HG02970 (cell line): ENCODE data around the gene PRDM4.
"Not testable (repeated sequence)": the region's sequence is repeated elsewhere in the genome, so short reads cannot be mapped to it uniquely, and the experiment has no call there.

Experiments used
- ATAC-seq: cut with Tn5 transposase; IDR thresholded peaks from one replicate; pipeline ENCODE4 v1.9.1; 2021; ENCODE audit warnings: mild to moderate bottlenecking, moderate library complexity, moderate number of reproducible peaks; ENCODE audit not compliant: unreplicated experiment, low FRiP score

Gene PRDM4

GRCh38 chr12:107702106-107702505, 58.8 kb downstream of the PRDM4 start:
- ATAC-seq: no peak

DNA sequence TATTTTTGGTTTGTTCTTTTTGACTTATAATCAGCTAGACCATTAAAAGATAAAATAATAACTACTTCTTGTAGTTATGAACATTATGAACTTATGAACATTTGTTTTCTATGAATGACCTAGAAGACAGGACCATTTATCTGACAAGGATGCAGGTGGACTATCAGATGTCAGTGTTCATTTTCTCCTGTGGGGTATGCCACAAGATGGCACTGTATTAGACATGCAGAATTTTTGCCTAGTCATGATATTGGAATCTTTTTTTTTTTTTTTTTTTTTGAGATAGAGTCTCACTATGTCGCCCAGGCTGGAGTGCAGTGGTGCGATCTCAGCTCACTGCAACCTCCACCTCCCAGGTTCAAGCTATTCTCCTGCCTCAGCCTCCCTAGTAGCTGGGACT, 65.2 kb downstream of the PRDM4 start:
- ATAC-seq: not testable (repeated sequence)

DNA sequence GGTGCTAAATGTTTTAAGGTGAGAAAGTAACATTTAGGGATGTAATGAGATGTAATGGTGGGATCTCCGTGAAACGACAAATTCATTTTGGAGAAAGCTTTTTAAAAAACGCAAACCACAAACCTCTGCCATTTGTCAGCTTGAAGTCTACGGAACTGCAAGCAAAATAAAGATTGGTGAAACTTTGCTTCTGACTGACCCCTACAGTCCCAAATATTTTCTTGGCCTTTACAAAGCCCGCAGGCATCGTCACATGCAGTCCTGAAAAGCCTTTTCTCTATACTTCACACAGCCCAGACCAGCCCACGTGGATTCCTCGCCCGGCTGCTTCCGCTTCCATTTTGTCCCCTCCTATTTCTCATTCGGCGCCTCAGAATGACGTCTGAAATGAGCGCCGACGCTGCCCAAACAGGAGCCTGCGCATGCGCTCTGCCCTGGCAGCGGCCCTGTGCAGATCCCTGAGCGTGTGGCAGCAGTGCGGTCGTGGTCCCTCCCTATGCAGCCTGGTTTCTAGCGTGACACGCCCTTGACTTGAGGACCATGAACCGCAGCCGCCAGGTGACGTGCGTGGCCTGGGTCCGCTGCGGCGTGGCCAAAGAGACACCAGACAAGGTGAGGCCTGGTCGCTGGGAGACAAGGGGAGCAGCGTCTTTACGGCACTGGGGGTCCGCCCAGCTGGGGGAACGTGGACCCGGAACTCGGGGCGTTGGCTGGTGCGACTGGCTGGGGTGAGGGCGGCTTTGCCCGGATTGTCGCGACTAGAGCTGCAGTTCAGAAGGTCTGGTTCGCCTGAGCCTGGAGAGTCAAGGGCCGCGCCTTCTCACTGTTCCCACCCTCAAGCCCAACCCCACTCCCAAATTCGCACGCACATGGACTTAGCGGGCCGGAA, 75.3 kb downstream of the PRDM4 start, which contains the start of gene PWP1:
PWP1 (plus strand) TSS at position 440 of the 889 bp plus-strand sequence; CDS start at position 541, 101 bp downstream.
- peak; percentile 92 for ATAC-seq

DNA sequence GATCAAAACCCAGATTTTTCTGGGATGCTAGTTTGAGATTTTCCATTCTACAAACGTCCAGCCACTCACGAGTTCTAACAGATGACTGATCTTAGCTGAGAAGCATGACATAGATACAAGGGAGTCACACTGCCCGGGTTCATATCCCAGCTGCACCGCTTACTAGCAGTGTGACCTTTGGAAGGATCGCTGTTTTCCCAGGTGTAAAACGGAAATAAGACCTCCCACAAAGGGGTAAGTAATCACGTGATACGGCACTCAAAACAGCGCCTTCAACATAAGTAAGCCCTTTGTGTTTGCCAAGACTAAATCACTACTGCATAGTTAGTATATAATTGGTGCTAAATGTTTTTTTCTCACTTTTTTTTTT, 76.0 kb downstream of the PRDM4 start:
- no peak for ATAC-seq

DNA sequence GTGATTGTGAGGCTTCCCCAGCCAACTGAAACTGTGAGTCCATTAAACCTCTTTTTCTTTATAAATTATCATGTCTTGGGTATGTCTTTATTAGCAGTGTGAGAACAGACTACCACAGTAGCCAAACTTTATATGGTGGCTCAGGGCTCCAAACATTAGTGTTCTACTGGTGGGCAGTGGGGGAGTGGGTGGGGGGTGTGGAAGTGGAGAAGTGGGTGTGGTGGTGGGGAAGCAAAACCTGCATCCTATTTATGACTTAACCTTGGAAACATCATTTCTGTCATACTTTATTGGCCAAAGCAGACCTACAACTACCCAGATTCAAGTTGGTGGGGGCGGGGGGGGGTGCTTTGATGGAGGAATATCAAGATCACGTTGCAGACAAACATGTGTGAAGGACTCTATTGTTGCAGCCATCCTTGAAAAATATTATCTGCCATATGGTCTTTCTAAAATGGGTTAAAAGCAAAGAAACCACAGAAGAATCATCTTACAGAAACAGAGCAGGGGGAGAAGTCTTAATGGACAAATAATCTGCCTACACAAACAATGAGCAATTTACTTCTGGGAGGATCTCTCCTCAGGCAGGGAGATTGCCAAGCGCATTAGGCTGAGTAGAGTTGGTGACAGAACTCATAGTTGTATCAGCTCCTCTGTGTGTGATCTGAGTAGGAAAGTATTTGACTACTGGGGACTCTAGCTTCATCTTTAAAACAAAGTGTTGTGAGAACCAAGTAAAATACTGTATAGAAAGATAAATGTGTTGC, 76.7 kb downstream of the PRDM4 start:
- ATAC-seq: no peak
